Measurements from ENCODE around the gene GP5.

Gene GP5

DNA sequence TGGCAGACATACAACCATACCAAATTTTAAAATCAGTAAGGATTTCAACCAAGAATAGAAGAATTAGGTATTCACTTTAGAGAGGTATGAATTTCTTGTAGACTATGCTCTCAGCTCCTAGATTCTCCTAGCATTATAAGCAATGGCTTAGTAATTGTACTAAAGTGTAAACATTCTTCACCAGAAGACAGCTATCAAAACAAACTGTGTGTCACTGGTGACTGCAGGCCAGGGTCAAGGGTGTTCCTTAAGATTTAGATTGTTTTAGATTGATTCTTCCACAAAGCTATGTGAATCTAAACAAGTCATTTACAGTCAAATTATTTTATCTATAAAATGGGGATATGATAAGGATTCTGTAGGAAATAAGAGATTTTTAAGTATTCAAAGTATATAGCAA lies 23.1 kb upstream of the GP5 start:
- no peak overlapping the region for H3K4me3 ChIP-seq (ENCODE audit: low read depth, low read length)
- peak; percentile 46 for DNase-seq (ENCODE audit: low read depth)
- TF ChIP-seq, protein P1, sequence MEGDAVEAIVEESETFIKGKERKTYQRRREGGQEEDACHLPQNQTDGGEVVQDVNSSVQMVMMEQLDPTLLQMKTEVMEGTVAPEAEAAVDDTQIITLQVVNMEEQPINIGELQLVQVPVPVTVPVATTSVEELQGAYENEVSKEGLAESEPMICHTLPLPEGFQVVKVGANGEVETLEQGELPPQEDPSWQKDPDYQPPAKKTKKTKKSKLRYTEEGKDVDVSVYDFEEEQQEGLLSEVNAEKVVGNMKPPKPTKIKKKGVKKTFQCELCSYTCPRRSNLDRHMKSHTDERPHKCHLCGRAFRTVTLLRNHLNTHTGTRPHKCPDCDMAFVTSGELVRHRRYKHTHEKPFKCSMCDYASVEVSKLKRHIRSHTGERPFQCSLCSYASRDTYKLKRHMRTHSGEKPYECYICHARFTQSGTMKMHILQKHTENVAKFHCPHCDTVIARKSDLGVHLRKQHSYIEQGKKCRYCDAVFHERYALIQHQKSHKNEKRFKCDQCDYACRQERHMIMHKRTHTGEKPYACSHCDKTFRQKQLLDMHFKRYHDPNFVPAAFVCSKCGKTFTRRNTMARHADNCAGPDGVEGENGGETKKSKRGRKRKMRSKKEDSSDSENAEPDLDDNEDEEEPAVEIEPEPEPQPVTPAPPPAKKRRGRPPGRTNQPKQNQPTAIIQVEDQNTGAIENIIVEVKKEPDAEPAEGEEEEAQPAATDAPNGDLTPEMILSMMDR (conservative IDR thresholded peaks at IDR 0.05; ENCODE audit: low read depth, low read length) = no peak

DNA sequence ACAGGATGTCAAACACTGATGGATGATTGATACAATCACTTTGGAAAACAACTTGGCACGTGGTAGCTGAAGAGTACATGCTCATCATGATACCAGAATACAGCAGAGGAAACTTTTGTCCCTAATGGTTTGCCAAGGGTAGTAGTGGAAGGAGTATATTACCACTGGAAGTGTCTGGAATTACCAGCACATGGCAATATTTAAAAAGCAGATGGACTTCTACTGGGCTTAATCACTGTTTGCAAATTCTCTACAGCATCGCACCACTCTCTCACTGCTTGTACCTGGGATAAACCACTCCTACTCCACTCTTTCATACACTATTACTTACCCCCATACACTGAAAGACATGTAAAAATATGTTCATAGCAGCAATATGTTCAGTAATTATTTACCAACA lies 19.6 kb upstream of the GP5 start:
- no peak overlapping the region for H3K4me3 ChIP-seq (ENCODE audit: low read depth, low read length)
- TF ChIP-seq, protein P1 (conservative IDR thresholded peaks at IDR 0.05; ENCODE audit: low read depth, low read length) = no peak
- DNase-seq (ENCODE audit: low read depth) = no peak

DNA sequence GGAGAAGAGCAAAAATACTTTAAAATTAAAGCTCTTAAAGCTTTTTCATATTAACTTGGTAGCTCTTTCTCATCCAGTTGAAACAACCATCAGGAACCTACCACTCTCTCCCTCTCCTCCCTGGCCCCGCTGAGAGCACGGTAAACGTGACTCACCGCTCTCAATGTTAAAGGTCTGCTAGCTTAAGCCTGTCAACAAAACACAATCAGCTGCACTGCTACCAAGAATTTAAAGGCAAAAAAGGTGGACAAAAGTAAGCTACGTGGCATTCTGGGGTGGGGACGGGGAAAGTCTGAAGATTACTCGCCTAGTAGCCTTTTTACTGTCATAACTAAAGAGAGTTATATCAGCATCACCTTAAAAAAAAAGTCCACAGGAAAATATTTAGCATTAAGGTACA lies 8.4 kb upstream of the GP5 start:
- TF ChIP-seq, protein P1 (conservative IDR thresholded peaks at IDR 0.05; ENCODE audit: low read depth, low read length) = no peak
- peak; percentile 88 for DNase-seq (ENCODE audit: low read depth)

DNA sequence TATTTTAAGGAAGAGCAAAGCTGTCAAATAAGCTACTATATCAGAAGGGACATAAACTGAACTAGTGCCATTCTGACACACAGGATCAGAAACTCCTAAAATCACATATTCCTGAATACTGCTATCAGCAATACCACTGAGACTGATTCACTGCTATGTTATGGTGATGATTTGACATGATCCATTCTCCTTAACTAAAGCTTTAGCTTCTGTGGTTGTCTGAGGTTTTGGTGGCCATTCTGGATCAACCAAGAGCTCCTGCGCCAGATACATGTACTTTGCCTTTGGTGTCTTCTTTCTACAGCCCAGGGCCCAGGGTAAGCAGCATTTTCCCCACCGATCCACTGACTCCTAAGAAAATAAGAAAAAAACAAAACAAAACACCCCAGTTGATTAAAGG lies 6.7 kb upstream of the GP5 start:
- no peak overlapping the region for H3K4me3 ChIP-seq (ENCODE audit: low read depth, low read length)
- no peak for DNase-seq (ENCODE audit: low read depth)
- TF ChIP-seq, protein P1 (conservative IDR thresholded peaks at IDR 0.05; ENCODE audit: low read depth, low read length) = no peak

More for the DNA sequence above, 8.4 kb upstream of the GP5 start:
- no peak overlapping the region for H3K4me3 ChIP-seq (ENCODE audit: low read depth, low read length)

DNA sequence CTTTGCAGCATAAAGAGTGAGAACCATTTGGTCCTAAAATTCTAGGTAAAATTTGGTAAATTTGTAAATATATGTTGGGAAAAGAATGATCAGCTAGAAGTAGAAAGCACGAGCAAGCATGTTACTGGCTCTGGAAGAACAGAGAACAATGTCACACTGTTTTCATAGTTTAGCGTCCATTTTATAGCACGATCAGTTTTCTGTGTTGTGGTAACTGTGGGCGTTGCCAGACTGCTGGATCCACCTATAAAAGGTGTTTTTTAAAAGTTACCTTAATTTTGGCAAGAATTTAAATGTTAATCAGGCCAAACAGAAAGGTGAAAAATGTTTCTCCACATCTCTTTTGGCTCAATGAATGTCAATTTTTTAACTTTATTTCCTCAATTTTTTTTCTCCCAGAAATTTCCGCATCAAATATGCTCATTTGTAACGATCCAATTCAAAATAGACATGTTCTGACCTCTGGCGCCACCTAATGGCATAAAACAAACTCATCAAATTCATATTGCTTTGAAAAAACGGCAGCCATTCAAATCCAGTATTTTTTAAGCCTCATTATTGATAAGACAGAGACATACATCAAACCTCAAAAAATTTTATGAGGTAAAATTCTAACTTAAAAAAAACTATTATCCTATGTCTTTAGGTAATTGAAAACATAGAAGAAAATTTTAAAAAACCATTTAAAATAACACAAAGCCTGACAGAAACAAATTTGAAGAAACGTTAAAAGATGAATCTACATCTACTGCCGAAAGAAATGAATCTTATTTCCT lies 5.5 kb upstream of the GP5 start:
- H3K4me3 ChIP-seq (ENCODE audit: low read depth, low read length) = no peak overlapping the region
- TF ChIP-seq, protein P1 (conservative IDR thresholded peaks at IDR 0.05; ENCODE audit: low read depth, low read length) = peak; percentile 63
- DNase-seq (ENCODE audit: low read depth) = peak; percentile 81

DNA sequence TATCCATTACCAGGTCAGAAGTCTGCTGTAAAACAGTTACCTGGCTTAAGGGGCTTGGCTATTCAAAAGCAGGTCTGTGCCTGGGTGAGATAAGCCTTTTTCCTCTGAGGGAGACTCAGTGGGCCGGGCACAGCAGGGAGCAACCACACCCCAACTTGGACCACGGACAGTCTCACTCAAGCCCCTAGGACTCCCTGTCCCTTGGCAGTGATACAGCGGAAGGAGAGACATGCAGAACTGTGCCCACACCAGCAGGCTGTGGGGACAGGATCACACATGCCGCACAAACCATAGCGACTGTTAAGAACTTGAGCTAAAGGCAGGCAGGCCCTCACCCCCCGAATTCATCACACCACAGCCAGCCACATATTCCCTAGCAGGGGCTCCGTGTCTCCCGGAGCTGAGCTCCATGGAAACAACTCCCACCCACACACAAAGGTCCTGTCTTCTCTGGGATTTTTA lies 2.8 kb upstream of the GP5 start:
- DNase-seq (ENCODE audit: low read depth) = no peak
- TF ChIP-seq, protein P1 (conservative IDR thresholded peaks at IDR 0.05; ENCODE audit: low read depth, low read length) = no peak
- no peak overlapping the region for H3K4me3 ChIP-seq (ENCODE audit: low read depth, low read length)

DNA sequence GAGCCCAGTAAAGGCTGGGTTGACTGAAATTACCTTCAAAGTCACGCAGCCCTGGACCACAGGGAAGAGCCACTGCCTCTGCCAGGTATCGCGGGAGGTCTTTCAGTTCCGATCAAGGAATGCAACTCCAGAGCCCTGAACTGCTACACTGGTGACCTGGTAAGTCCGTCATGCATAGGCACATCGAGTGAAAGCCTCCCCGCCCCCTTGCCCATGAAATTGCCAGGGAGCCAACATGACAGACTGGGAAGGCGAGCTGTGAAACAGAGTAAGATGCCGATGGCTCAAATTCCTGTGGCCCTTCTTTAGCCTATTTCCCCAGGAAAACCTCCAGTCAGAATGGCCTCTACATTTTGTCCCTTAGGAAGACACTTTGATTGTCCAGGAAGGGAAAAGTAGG lies 2.3 kb upstream of the GP5 start:
- H3K4me3 ChIP-seq (ENCODE audit: low read depth, low read length) = no peak overlapping the region
- DNase-seq (ENCODE audit: low read depth) = no peak
- TF ChIP-seq, protein P1 (conservative IDR thresholded peaks at IDR 0.05; ENCODE audit: low read depth, low read length) = no peak
